Chondrocyte (in vitro differentiated cells): Measurements from ENCODE around the gene MAP3K12. TPM values are rescaled to one million over a fixed set of nuclear protein-coding genes. Genes with fewer than 3 reads are reported as not detected.

Source experiments
- DNase-seq: peaks from one replicate; pipeline ENCODE4 v3.0.0; 2021; ENCODE audit warnings: mixed read lengths, low spot score
- H3K27ac Mint-ChIP-seq: one replicate; pipeline ENCODE4 v1.8.0; 2021; ENCODE audit warnings: mild to moderate bottlenecking, moderate library complexity, mixed read lengths; ENCODE audit not compliant: unreplicated experiment
- H3K27me3 Mint-ChIP-seq: 2 replicates; pipeline ENCODE4 v1.8.0; 2021; ENCODE audit warnings: low read depth, mixed read lengths
- H3K36me3 Mint-ChIP-seq: 2 replicates; pipeline ENCODE4 v1.8.0; 2021; ENCODE audit warnings: low read depth, mixed read lengths
- H3K4me1 Mint-ChIP-seq: 2 replicates; pipeline ENCODE4 v1.8.0; 2021; ENCODE audit warnings: low read depth, mild to moderate bottlenecking, mixed read lengths
- H3K4me3 Mint-ChIP-seq: one replicate; pipeline ENCODE4 v1.8.0; 2021; ENCODE audit warnings: mild to moderate bottlenecking, moderate library complexity, mixed read lengths; ENCODE audit not compliant: unreplicated experiment
- H3K9me3 Mint-ChIP-seq: 2 replicates; pipeline ENCODE4 v1.8.0; 2021; ENCODE audit warnings: low read depth, mixed read lengths
- CTCF ChIP-seq: fragments of 200-600 bp; sonication (generic); IDR thresholded peaks from 2 replicates; pipeline ENCODE4 v1.5.0; 2021; ENCODE audit warnings: antibody characterized with exemption, mild to moderate bottlenecking, moderate library complexity
- total RNA-seq: library from RNA; stranded (reverse); gene quantifications from 3 replicates; pipeline ENCODE4 v1.2.1, GENCODE V29; 2021

Gene MAP3K12
- total RNA-seq, 1 donor from 2014 or later = 26.9 TPM

DNA sequence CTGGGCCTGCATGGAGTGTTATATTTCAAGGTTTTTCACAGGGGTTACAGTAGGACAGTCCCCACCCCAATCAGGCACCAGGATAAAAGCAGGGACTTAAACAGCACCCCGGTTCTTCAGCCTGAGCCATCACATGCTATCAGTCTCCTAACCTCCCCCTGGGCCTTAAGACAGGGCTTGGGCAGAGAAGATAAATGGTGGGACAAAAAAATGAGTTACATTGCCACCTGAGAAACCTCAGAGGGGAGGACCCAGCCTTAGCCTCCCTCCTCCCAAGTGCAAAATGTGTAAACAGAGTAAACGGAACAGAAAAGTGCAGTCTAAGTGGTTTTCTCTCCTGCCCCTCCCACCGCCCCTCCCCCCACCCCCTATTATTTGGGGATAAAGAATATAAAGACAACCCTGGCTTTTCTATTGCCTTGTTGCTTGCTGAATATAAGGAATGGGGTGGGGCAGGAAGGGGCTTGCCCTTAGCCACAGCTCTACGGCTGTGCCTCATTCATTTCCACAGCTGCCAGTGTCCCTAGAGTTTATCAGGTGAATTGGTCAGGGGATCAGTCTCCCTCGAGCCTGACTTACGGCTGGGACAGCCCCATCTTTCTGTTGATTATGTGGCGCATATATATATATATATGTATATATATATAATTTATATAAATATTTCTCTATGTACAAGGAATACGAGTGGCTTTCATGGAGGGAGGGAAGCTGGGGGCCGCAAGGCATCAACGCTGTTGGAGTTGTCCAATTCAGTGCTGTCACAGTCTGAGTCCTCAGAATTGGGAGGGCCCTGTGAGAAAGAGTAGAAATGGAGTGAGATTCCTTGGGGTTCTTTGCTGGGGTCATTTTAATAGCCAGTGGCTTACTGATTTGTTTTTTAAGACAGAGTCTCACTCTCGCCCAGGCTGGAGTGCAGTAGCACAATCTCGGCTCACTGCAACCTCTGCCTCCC, 18.5 kb downstream of the MAP3K12 start:
- no peak for TF ChIP-seq CTCF
- Mint-ChIP-seq H3K4me1 (peaks cover 49% of the 10 kb centered on the region), H3K27ac (peak overlapping the region; percentile 36), H3K27me3 (no peaks in the 10 kb centered on the region), H3K9me3 (no peaks in the 10 kb centered on the region), H3K36me3 (peaks cover 35% of the 10 kb centered on the region), H3K4me3 (no peak overlapping the region)
- DNase-seq = no peak

DNA sequence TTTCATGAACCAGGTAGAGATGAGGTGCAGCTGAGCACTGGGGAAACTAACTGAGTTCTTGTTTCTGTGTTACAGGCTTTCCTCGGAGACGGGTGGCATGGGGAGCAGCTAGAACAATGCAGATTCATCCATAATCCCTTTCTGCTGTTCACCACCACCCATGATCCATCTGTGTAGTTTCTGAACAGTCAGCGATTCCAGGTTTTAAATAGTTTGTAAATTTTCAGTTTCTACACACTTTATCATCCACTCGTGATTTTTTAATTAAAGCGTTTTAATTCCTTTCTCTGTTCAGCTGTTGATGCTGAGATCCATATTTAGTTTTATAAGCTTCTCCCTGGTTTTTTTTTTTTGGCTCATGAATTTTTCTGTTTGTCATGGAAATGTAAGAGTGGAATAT, 19.9 kb downstream of the MAP3K12 start:
- Mint-ChIP-seq H3K27me3 (no peaks in the 10 kb centered on the region), H3K4me3 (no peak overlapping the region), H3K27ac (peak overlapping the region; percentile 57), H3K36me3 (peaks cover 42% of the 10 kb centered on the region), H3K4me1 (peaks cover 57% of the 10 kb centered on the region), H3K9me3 (no peaks in the 10 kb centered on the region)
- no peak for TF ChIP-seq CTCF
- no peak for DNase-seq

- peak overlapping the region; percentile 63 for H3K27ac Mint-ChIP-seq
- no peak for TF ChIP-seq CTCF
- peaks cover 46% of the 10 kb centered on the region for H3K36me3 Mint-ChIP-seq
- no peaks in the 10 kb centered on the region for H3K27me3 Mint-ChIP-seq
- no peak overlapping the region for H3K4me3 Mint-ChIP-seq
- no peak for DNase-seq
- H3K4me1 Mint-ChIP-seq = peaks cover 59% of the 10 kb centered on the region
- no peaks in the 10 kb centered on the region for H3K9me3 Mint-ChIP-seq
These were observed 20.4 kb downstream of the MAP3K12 start for GRCh38 chr12:53478865-53479264.

- DNase-seq = no peak
- Mint-ChIP-seq H3K27ac (peak overlapping the region; percentile 74), H3K27me3 (no peaks in the 10 kb centered on the region), H3K36me3 (peaks cover 47% of the 10 kb centered on the region), H3K4me3 (no peak overlapping the region), H3K4me1 (peaks cover 63% of the 10 kb centered on the region), H3K9me3 (no peaks in the 10 kb centered on the region)
- TF ChIP-seq CTCF = peak; percentile 73
These were observed 22.5 kb downstream of the MAP3K12 start for GRCh38 chr12:53476769-53477209.

DNA sequence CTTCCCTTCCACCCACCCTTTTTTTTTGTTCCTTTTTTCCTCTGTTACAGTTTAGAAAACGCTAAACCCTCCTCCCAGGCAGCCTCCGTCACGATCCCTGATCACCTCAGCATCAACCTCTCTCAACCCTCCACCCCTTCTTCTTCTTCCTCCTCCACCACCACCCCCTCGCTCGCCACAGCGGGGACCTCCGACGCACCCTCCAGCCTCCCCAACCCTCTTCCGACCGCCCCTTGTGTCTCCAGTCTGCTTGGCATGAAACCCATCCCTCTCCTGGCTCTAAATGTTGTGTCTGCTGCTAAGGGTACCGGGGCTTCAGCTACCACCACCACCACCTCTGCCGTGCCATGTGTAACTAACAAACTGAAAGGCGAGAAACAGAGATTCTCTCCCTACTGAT, 24.4 kb downstream of the MAP3K12 start:
- peaks cover 56% of the 10 kb centered on the region for H3K4me1 Mint-ChIP-seq
- DNase-seq = peak; percentile 71
- H3K36me3 Mint-ChIP-seq = peaks cover 48% of the 10 kb centered on the region
- H3K27ac Mint-ChIP-seq = peak overlapping the region; percentile 80
- H3K9me3 Mint-ChIP-seq = no peaks in the 10 kb centered on the region
- no peak for TF ChIP-seq CTCF
- H3K27me3 Mint-ChIP-seq = no peaks in the 10 kb centered on the region
- no peak overlapping the region for H3K4me3 Mint-ChIP-seq
